IMR-90 (cell line): ENCODE measurements around the gene ARPP21. TPM values are rescaled to one million over a fixed set of nuclear protein-coding genes. Genes with fewer than 3 reads are reported as not detected.

ENCODE experiments used
- ATAC-seq: fragments of 200-7000 bp; cut with Tn5 transposase; 2 replicates; pipeline ENCODE4 v1.9.1; 2020; ENCODE audit warnings: low read depth, mild to moderate bottlenecking, moderate library complexity
- BruUV-seq: library from RNA; stranded (reverse); fragments of 400-500 nt; replicated peaks from 2 replicates; lab custom pipeline; 2021; lab: Mats Ljungman, UMichigan
- CTCF ChIA-PET: fragments of 300-600 bp; formaldehyde crosslinking; extraction: SDS; loops from one replicate; lab custom pipeline; 2021; ENCODE audit warnings: antibody characterized with exemption; lab: Yijun Ruan, JAX
- POLR2A ChIA-PET: fragments of 300-600 bp; sonication (Branson Sonifier 250); formaldehyde crosslinking; loops from one replicate; lab custom pipeline; 2022; ENCODE audit warnings: antibody characterized with exemption; ENCODE audit not compliant: unreplicated experiment; lab: Charles Lee
- DNase-seq: peaks from one replicate; pipeline ENCODE4 v3.0.0; 2013
- H2AFZ ChIP-seq: replicated peaks from 2 replicates; pipeline ENCODE3; 2013; ENCODE audit warnings: low read length, mild to moderate bottlenecking; ENCODE audit not compliant: poor library complexity
- H2AK5ac ChIP-seq: 2 replicates; pipeline ENCODE4 v1.6.1; 2013; ENCODE audit warnings: low read depth, low read length, inconsistent platforms
- H2AK9ac ChIP-seq: replicated peaks from 2 replicates; pipeline ENCODE3; 2013; ENCODE audit warnings: mild to moderate bottlenecking, low read depth, low read length, moderate library complexity; ENCODE audit not compliant: poor library complexity
- H2BK120ac ChIP-seq: 2 replicates; pipeline ENCODE4 v1.6.1; 2013; ENCODE audit warnings: low read depth, low read length, inconsistent platforms
- H2BK15ac ChIP-seq: 3 replicates; pipeline ENCODE4 v1.6.1; 2013; ENCODE audit warnings: low read depth, low read length, inconsistent platforms
- H2BK20ac ChIP-seq: 2 replicates; pipeline ENCODE4 v1.6.1; 2013; ENCODE audit warnings: low read depth, mild to moderate bottlenecking, inconsistent platforms, low read length, moderate library complexity
- H2BK5ac ChIP-seq: 2 replicates; pipeline ENCODE4 v1.6.1; 2013; ENCODE audit warnings: mild to moderate bottlenecking, low read depth, low read length, inconsistent platforms; ENCODE audit not compliant: poor library complexity, severe bottlenecking
- H3K14ac ChIP-seq: replicated peaks from 2 replicates; pipeline ENCODE4 v1.6.1; 2013; ENCODE audit warnings: low read depth, low read length, inconsistent platforms
- H3K18ac ChIP-seq: 2 replicates; pipeline ENCODE4 v1.6.1; 2013; ENCODE audit warnings: low read depth, low read length, control low read depth
- H3K23ac ChIP-seq: 2 replicates; pipeline ENCODE4 v1.6.1; 2013; ENCODE audit warnings: low read depth, low read length, inconsistent platforms
- H3K27ac ChIP-seq: 2 replicates; pipeline ENCODE4 v1.5.1; 2013; ENCODE audit warnings: mild to moderate bottlenecking, control low read depth, low read length; ENCODE audit not compliant: insufficient read depth
- H3K27me3 ChIP-seq: 2 replicates; pipeline ENCODE4 v1.6.1; 2013; ENCODE audit warnings: low read length; ENCODE audit not compliant: control insufficient read depth, insufficient read depth
- H3K36me3 ChIP-seq: 2 replicates; pipeline ENCODE4 v1.6.1; 2013; ENCODE audit warnings: low read length, mixed read lengths; ENCODE audit not compliant: control insufficient read depth, insufficient read depth
- H3K4ac ChIP-seq: 2 replicates; pipeline ENCODE4 v1.6.1; 2013; ENCODE audit warnings: low read depth, low read length, inconsistent platforms
- H3K4me1 ChIP-seq: 2 replicates; pipeline ENCODE4 v1.6.1; 2013; ENCODE audit warnings: low read length, mixed read lengths; ENCODE audit not compliant: control insufficient read depth, insufficient read depth
- H3K4me2 ChIP-seq: 2 replicates; pipeline ENCODE4 v1.6.1; 2013; ENCODE audit warnings: low read depth, mild to moderate bottlenecking, control low read depth, low read length, moderate library complexity
- H3K4me3 ChIP-seq: 2 replicates; pipeline ENCODE4 v1.5.1; 2013; ENCODE audit warnings: low read depth, mild to moderate bottlenecking, control low read depth, low read length, moderate library complexity; ENCODE audit not compliant: insufficient read depth
- H3K56ac ChIP-seq: 2 replicates; pipeline ENCODE4 v1.6.1; 2013; ENCODE audit warnings: low read length, inconsistent platforms; ENCODE audit not compliant: insufficient read depth; ENCODE audit errors: extremely low read depth
- H3K79me1 ChIP-seq, 2 experiments: 2 replicates each; pipeline ENCODE4 v1.6.1; 2013; ENCODE audit warnings: low read length in 2 of 2, inconsistent platforms in 1 of 2, low read depth in 1 of 2
- H3K9ac ChIP-seq: 2 replicates; pipeline ENCODE4 v1.6.1; 2013; ENCODE audit warnings: low read depth, low read length, control low read depth
- H3K9me1 ChIP-seq: 2 replicates; pipeline ENCODE4 v1.6.1; 2013; ENCODE audit warnings: low read length, inconsistent platforms; ENCODE audit not compliant: insufficient read depth
- H3K9me3 ChIP-seq: 2 replicates; pipeline ENCODE4 v1.6.1; 2013; ENCODE audit warnings: low read length; ENCODE audit not compliant: control insufficient read depth, insufficient read depth
- H4K20me1 ChIP-seq: 2 replicates; pipeline ENCODE4 v1.6.1; 2013; ENCODE audit warnings: low read length, inconsistent platforms; ENCODE audit not compliant: insufficient read depth
- H4K5ac ChIP-seq: 2 replicates; pipeline ENCODE4 v1.6.1; 2013; ENCODE audit warnings: mild to moderate bottlenecking, low read depth, low read length, control low read depth
- H4K8ac ChIP-seq, 2 experiments: 2 replicates each; pipeline ENCODE4 v1.6.1; 2013; ENCODE audit warnings: low read depth in 2 of 2, low read length in 2 of 2, control low read depth in 1 of 2, inconsistent platforms in 1 of 2
- H4K91ac ChIP-seq: 2 replicates; pipeline ENCODE4 v1.6.1; 2013; ENCODE audit warnings: low read depth, low read length, inconsistent platforms; ENCODE audit not compliant: insufficient read depth
- BHLHE40 ChIP-seq: fragments of 150-350 bp; IDR thresholded peaks from 2 replicates; pipeline ENCODE4 v1.6.1; 2016; ENCODE audit warnings: mild to moderate bottlenecking, low read depth, low read length
- CEBPB ChIP-seq: IDR thresholded peaks from 2 replicates; pipeline ENCODE4 v1.6.1; 2012; ENCODE audit warnings: low read depth, low read length, improper control_type of control experiment
- CHD1 ChIP-seq: IDR thresholded peaks from 2 replicates; pipeline ENCODE4 v1.6.1; 2012; ENCODE audit warnings: low read depth, low read length, improper control_type of control experiment
- CTCF ChIP-seq: conservative IDR thresholded peaks from 2 replicates; pipeline ENCODE4 v1.5.1; 2012; ENCODE audit warnings: mild to moderate bottlenecking, low read depth, low read length, improper control_type of control experiment
- ELK1 ChIP-seq: fragments of 150-350 bp; IDR thresholded peaks from 2 replicates; pipeline ENCODE4 v1.6.1; 2016; ENCODE audit warnings: low read depth, mild to moderate bottlenecking, low read length, moderate library complexity, borderline replicate concordance
- FOS ChIP-seq: fragments of 150-350 bp; IDR thresholded peaks from 2 replicates; pipeline ENCODE4 v1.6.1; 2016; ENCODE audit warnings: low read depth, low read length
- MAFK ChIP-seq: IDR thresholded peaks from 2 replicates; pipeline ENCODE4 v1.6.1; 2012; ENCODE audit warnings: low read depth, low read length, improper control_type of control experiment
- MAZ ChIP-seq: IDR thresholded peaks from 2 replicates; pipeline ENCODE4 v1.6.1; 2012; ENCODE audit warnings: low read depth, mild to moderate bottlenecking, low read length, improper control_type of control experiment, moderate library complexity, borderline replicate concordance
- MXI1 ChIP-seq: IDR thresholded peaks from 2 replicates; pipeline ENCODE4 v1.6.1; 2012; ENCODE audit warnings: low read depth, mild to moderate bottlenecking, low read length, moderate library complexity, borderline replicate concordance
- NFE2L2 ChIP-seq: fragments of 150-350 bp; IDR thresholded peaks from 2 replicates; pipeline ENCODE4 v1.6.1; 2016; ENCODE audit warnings: low read depth, mild to moderate bottlenecking, low read length
- POLR2A ChIP-seq: IDR thresholded peaks from 2 replicates; pipeline ENCODE4 v1.6.1; 2012; ENCODE audit warnings: mild to moderate bottlenecking, low read depth, low read length
- RAD21 ChIP-seq: IDR thresholded peaks from 2 replicates; pipeline ENCODE4 v1.6.1; 2012; ENCODE audit warnings: low read length, improper control_type of control experiment
- RCOR1 ChIP-seq: IDR thresholded peaks from 2 replicates; pipeline ENCODE4 v1.6.1; 2012; ENCODE audit warnings: mild to moderate bottlenecking, low read length, improper control_type of control experiment; ENCODE audit not compliant: insufficient replicate concordance
- RFX5 ChIP-seq: IDR thresholded peaks from 2 replicates; pipeline ENCODE4 v1.8.0; 2012; ENCODE audit warnings: low read depth, mild to moderate bottlenecking, low read length, moderate library complexity
- SMC3 ChIP-seq: fragments of 150-350 bp; IDR thresholded peaks from 2 replicates; pipeline ENCODE4 v1.6.1; 2016; ENCODE audit warnings: low read depth, mild to moderate bottlenecking, antibody characterized with exemption, low read length, moderate library complexity
- USF2 ChIP-seq: fragments of 150-350 bp; IDR thresholded peaks from 2 replicates; pipeline ENCODE4 v1.6.1; 2017; ENCODE audit warnings: mild to moderate bottlenecking, antibody characterized with exemption, low read length, low read depth
- WGBS, 2 experiments: methylation state at CpG; one replicate each; pipeline versions ENCODE4 v1.1.5 to v1.1.7; 2013; ENCODE audit warnings: missing lambda C conversion rate in 2 of 2; ENCODE audit not compliant: insufficient read length in 1 of 2; ENCODE audit errors: extremely low coverage in 2 of 2; 5-methylcytosine and 5-hydroxymethylcytosine counted together
- dilution Hi-C: fragments of 300-500 bp; cut with HindIII; formaldehyde crosslinking; loops from one replicate; pipeline ENCODE4 v1.14.3; 2018; ENCODE audit warnings: low sequenced_read_pairs; ENCODE audit not compliant: unreplicated experiment
- in situ Hi-C: fragments of 300-500 bp; cut with MboI; formaldehyde crosslinking; loops from 3 replicates; pipeline ENCODE4 v1.14.3; 2019; ENCODE audit warnings: low sequenced_read_pairs, inconsistent platforms, mixed read lengths
- intact Hi-C: fragments of 100-400 bp; cut with micrococcal nuclease; formaldehyde crosslinking; loops from 2 replicates; pipeline ENCODE4 v1.10.0; 2022
- polyA plus RNA-seq, 3 experiments: library from polyadenylated mRNA; depleted of rRNA; stranded (reverse); fragments of >200 nt; gene quantifications; 2 replicates each; pipeline ENCODE4 v1.2.3, GENCODE V29; 2012; ENCODE audit warnings: low replicate concordance in 1 of 3
- total RNA-seq: library from RNA; depleted of rRNA; stranded (reverse); fragments of >200 nt; gene quantifications from 2 replicates; pipeline ENCODE4 v1.2.3, GENCODE V29; 2012

The ARPP21 gene
- total and polyA plus RNA-seq, 2 of the 4 experiments (the other 2 are of a cell fraction), result not detected

GRCh38 chr3:35638980-35639253 lies 408 bp upstream of the ARPP21 start:
- DNase-seq (no peak), ATAC-seq (no peak)
- Histone ChIP-seq H3K18ac (no peak overlapping the region), H2BK20ac (no peak overlapping the region), H2BK120ac (no peak overlapping the region), H3K79me1 (no peaks in the 10 kb centered on the region), H3K4me1 (no peaks in the 10 kb centered on the region), H3K23ac (no peak overlapping the region), H2BK15ac (no peak overlapping the region), H3K4me3 (no peak overlapping the region), H2AK5ac (no peak overlapping the region), H2AFZ (no peak overlapping the region), H3K4me2 (no peak overlapping the region), H3K4ac (no peak overlapping the region), H4K91ac (no peak overlapping the region), H3K36me3 (no peaks in the 10 kb centered on the region), H3K56ac (no peak overlapping the region), H2AK9ac (no peak overlapping the region), H2BK5ac (no peak overlapping the region), H3K14ac (no peak overlapping the region), H3K9me3 (peaks cover 2% of the 10 kb centered on the region), H4K8ac (no peak overlapping the region), H4K20me1 (no peaks in the 10 kb centered on the region), H3K9ac (no peak overlapping the region), H3K9me1 (no peaks in the 10 kb centered on the region), H3K27me3 (no peaks in the 10 kb centered on the region; the same call in none of the 2 replicates), H3K27ac (no peak overlapping the region), H4K5ac (no peak overlapping the region)
- TF ChIP-seq CEBPB, result no peak
- TF ChIP-seq RCOR1, result no peak
- TF ChIP-seq BHLHE40, result no peak
- TF ChIP-seq NFE2L2, result no peak
- TF ChIP-seq MAZ, result no peak
- TF ChIP-seq CTCF, result no peak
- no peak for TF ChIP-seq POLR2A
- TF ChIP-seq USF2, result no peak
- TF ChIP-seq SMC3, result no peak
- TF ChIP-seq MAFK, result no peak
- no peak for TF ChIP-seq RAD21
- no peak for TF ChIP-seq RFX5
- no peak for TF ChIP-seq ELK1
- no peak for TF ChIP-seq MXI1
- no peak for TF ChIP-seq CHD1
- TF ChIP-seq FOS, result no peak
- WGBS, 2 experiments, result 11% methylated on average over 8 of the region's 21 CpGs; no CpG with 5 or more reads in 1 of the 2 experiments
- POLR2A ChIA-PET, result no interaction called here
- in situ Hi-C loops (no loop called here), intact Hi-C loops (no loop called here), dilution Hi-C loops (no loop called here)
- CTCF ChIA-PET, result no interaction called here
- no TSS peak for BruUV-seq
